ENCODE data around the gene CREB3L2.

CREB3L2 gene

DNA sequence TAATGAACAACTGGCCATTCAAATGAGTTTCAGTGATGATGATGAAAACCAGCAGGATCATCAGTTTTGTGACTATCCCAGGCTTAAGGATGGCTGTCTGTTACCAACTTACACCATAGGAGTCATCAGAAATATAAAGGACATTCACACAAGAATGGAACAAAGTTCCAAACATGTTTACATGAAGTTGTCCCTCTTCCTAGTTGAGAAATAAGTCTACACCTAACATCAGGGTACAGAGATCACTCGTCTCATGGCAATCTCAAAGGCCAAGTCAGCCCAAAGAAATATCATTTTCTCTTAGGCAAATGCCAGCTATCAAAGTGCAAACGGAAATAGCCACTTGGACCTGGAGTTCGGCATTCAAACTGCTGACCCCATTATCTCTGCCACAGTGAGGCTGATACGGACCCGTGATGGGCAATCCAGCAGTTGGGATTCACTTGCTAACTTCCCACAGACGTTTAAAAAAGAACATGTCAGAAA, 53.0 kb downstream of the CREB3L2 start:
- no peak for DNase-seq

GRCh38 chr7:137948083-137948844, 53.6 kb downstream of the CREB3L2 start:
- DNase-seq, result no peak

DNA sequence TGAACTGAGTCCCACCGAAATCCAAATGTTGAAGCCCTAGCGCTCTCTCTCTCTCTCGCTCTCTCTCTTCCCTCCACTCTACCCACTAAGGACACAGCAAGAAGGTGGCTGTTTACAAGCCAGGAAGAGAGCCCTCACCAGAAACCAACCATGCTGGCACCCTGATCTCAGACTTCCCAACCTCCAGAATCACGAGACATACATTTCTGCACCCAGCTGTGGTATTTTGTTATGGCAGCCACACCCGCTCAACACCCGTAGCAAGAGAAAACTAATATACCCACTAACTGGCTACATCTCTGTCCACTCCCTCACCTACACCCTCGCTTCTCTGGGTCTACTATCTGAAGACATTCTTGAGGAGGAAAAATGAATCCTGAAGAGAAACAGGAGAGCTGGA, 54.8 kb downstream of the CREB3L2 start:
- no peak for DNase-seq

- no peak for DNase-seq
Observed at GRCh38 chr7:137946011-137946410, 55.9 kb downstream of the CREB3L2 start.

- DNase-seq, result no peak
Observed at GRCh38 chr7:137944168-137944567, 57.7 kb downstream of the CREB3L2 start.

- no peak for DNase-seq
Observed at GRCh38 chr7:137943132-137943551, 58.7 kb downstream of the CREB3L2 start.

- no peak for DNase-seq
Observed at GRCh38 chr7:137942484-137943115, 59.3 kb downstream of the CREB3L2 start.

GRCh38 chr7:137940656-137941518, 61.0 kb downstream of the CREB3L2 start:
- no peak for DNase-seq

DNA sequence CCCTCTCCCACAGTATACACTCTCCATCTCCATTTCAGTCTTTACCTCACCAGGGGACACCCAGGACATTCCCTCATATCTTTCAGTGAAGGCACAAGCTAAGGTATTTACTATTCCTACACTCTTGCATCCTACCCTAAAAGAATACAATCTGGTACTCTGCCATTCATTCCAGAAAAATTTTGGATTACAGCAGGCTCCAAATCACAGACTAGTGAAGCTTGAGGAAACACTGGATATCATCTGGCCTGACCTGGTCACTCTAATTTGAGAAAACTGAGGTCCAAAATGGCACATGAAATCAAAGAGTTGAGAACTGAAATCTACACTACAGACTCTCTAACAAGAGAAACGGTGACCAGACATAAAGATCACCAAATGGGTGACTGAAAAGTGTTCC, 61.7 kb downstream of the CREB3L2 start:
- no peak for DNase-seq

DNA sequence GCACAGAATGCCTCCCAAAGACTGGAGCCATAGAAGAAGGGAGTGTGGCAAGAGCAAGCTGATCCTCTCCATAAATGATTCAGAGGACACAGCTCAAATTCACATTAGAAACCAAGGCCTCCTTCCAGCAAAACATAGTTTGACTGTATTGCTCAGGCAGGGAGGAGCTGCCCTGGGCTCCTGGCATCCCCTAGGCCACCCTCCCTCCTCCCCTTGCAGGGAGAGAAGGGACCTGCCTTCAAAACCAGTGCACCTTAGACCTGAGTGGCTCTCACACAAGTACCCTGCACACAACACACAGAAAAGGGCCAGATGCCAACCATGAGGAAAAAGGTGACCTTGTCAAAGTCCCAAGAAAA, 64.7 kb downstream of the CREB3L2 start:
- no peak for DNase-seq

GRCh38 chr7:137936509-137937201, 65.2 kb downstream of the CREB3L2 start:
- no peak for DNase-seq

DNA sequence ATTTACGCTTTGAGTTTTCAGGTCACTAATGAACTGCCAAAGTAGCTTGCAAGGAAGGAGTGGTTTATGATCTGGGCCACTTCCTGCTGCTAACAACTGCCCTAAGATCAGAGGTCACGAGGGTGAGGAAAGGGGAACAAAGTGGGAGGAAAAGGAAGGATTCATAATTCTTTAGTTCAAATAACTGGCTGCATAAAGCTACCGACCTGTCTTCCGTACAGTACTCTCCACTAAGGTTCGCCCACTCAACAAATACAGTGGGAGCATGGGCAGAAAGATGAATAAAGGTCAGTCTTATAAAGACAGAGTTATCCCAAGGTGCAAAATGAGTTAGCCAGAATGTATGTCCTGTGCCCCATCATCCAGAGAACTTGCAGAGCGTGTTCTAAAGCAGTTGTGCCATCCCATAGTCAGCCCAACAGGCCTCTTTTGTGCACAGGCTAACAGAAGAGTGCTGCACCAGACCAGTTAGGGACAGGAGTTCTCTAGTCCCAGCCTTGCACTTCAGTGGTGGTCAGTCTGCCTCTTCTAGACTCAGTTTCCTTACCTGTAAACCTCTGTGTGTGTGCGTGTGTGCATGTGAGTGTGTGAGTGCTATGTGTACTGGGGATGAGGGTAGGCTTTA, 65.9 kb downstream of the CREB3L2 start:
- DNase-seq, result no peak

DNA sequence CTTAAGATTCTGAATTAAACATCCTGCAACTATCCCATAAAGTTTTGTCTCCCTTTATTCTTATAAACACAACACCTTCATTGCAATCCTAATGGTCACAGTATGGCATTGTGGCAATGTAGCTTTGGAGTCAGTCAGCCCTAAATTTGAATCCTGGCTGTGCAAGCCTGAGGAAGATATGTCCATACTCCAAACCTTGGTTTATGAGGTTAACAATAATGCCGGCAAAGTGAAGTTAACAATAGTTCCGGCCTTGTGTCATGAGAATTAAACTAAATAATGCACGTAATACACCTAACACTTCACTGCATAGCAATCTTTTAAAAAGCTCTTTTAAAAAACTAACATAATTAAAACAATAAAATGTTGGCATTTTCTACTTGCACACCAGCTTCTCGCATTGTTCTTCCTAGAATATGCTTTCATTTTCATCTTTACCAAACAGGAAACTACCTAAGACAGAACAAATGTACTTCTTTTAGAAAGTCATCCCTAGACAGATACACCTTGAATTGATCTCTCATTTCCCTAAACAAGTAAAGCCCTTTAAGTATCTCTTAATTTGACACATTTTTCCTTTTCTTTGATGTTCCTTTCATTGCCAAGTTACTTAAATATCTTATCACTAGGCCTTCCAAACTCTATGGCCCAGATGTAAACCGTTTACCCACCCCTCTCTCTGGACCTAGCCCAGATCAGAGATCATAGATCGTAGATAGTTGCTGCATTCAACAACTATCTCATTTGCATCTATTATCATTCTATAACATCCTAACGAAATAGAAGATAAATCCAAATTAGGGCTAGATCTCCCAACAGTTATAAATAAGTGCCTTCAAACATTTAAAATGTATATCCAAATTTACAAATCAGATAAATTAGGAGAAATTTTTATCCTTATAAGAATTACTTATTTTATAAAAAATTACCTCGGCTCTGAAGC, 66.7 kb downstream of the CREB3L2 start:
- no peak for DNase-seq

DNA sequence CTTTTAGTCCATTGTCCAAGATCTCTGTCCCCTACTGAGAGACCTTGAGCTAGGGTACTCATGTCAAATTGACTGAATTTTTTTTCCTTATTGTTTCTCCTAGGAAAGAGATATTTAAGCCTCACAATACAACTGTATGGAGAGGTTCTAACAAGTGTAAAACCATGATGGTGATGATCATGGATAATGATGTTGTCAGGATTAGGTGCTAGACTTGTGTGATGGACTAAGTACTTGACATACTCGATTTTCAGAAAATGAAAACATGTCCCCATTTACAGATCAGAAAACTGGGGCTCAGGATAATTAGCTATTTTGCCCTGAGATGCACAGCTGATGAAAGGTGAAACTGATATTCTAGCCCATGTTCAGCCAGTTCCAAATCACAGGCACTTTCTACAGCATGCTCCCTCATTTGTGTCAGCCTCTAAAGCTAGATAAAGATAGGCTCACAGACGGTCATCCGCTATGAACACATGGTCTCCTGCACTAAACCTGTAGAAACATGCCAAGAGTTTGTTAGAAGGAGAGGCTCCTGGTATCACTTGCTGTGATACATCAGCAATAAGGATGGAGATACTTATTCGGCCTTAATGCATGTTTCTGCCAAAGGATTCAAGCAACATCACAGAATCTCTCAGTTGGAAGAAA, 67.6 kb downstream of the CREB3L2 start:
- DNase-seq, result no peak

DNA sequence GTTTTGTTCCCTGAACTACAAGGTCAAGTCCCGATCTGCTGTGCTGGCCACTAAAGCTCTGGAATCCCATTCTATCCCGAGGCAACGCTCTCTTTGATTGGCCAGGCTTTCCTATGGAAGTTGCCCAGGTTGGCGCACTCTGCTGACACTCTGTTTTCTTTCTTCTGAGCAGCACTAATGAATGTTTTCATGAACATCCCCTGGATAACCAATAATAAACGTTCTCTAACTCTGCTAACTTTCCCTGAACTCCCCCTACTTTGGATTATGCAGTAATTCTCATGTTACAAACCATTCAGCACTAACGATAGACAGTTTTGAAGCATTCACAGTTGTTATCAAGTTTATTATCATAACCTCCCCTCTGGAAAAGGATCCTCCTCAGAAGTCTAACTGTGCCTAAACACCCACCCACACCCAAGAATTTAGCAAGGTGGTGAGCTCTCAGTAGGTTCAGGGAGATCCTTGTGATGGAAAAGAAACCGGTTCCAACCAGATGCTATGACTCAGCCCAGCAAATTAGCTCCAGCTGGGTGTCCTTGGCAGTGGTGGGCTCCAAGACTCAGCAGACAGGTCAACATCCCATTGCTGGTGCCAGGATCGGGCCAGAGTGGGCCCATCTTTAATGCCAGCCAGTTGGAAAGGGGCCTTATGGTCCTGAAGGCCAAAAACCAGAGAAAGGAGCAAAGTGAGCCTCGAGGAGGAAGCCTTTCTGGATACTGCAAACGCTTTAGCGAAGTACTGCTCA, 68.4 kb downstream of the CREB3L2 start:
- DNase-seq, result no peak

DNA sequence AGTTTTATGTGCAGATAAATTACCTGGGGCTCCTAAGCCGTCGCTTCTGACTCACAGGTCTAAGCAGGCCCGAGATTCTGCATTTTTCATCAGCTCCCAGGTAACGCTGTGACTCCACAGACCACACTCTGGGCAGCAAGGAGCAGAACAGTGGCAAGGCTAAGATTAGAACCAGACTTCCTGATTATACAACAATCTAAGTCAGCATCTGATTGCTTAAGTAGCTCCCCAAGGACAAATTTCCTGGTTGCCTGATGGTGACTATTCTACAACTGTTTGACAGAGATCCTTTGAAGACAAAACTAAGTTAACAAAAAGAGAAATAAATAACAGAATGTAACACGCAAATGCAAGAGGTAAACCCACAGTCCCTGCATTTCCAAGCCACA, 69.0 kb downstream of the CREB3L2 start:
- DNase-seq, result no peak

GRCh38 chr7:137931823-137932222, 70.1 kb downstream of the CREB3L2 start:
- DNase-seq, result no peak

DNA sequence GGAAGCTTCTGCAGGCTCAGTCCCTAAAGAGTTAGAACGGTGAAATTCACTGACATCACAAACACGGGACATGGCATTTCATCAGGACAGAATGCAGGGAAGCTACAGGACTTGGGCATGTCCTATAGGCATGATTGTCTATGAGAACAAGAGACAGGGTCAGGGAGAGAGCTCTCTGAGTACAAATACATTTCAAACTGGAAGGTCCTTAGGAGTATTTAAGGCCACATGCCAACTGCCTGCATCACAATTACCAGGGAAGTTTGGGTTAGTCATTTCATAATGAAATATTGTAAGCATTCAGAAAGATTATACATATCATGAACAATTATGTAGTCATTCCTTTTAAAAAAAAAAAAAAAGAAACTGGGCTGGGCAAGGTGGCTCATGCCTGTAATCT, 71.3 kb downstream of the CREB3L2 start:
- no peak for DNase-seq

DNA sequence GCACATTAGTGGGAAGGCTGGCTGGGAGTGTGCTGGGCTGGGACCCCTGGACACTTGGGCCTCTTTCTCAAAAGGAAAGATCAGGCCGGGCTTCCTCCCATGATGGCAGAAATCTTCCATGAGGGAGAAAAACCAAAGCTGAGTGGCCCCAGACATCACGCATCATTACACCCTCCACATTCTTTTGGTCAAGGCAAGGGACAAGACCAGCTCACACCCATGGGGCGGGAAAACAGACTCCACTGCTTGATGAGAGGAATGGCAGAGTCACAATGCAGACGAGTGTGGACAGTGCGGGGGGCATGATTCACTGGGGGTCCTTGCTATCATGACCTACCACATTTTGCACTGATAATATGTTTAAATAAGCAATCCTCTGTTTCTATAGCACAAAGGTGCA, 73.3 kb downstream of the CREB3L2 start:
- DNase-seq, result no peak

DNA sequence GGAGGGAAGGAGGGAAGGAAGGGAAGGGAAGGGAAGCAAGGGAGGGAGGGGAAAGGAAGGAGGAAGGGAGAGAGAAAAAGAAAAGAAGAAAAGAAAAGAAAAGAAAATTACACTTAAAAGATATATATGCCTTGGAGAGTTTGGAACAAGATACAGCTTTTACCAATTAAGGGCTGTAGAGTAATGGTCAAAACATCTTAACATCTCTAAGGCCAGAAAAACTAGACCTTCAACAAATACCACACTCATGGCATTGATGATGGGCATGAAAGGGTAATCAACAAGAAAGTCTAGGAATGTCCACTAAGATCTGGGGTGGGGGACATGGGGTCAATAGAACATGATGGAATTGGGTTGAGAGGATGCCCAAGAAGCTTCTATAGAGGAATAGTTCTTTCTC, 74.5 kb downstream of the CREB3L2 start:
- DNase-seq, result no peak

All from DMS79 treated with DMSO at 0.1 percent for 48 hours (cell line).